Adrenal gland (tissue), 5 donors: ENCODE results near the gene TICRR.

Experiments used
- CTCF ChIP-seq, 6 experiments: fragments of 450-650 bp in 4 of 6; fragments of 200-600 bp in 2 of 6; sonication (generic) in 1 of 6; IDR thresholded peaks; 1 replicate in 5 of 6; 2 replicates in 1 of 6; pipeline versions ENCODE4 v1.5.1 to v1.8.0; 2016 to 2021; ENCODE audit warnings: antibody characterized with exemption in 6 of 6, mild to moderate bottlenecking in 2 of 6, moderate library complexity in 1 of 6
- POLR2A ChIP-seq, 2 donors: fragments of 450-650 bp; IDR thresholded peaks; one replicate each; pipeline ENCODE4 v1.6.1; 2017; ENCODE audit warnings: antibody characterized with exemption in 2 of 2, mild to moderate bottlenecking in 2 of 2, moderate library complexity in 1 of 2
- donor health status: DM: no; HTN: no; CAD: no.

- no peak for TF ChIP-seq CTCF (IDR thresholded peaks at IDR 0.05)
- TF ChIP-seq POLR2A (IDR thresholded peaks at IDR 0.05), result no peak
These were observed 41.0 kb downstream of the TICRR start for GRCh38 chr15:89616228-89616627.
